ENCODE measurements around the gene TTC7B. TPM values are rescaled to one million over a fixed set of nuclear protein-coding genes. Genes with fewer than 3 reads are reported as not detected.

TTC7B gene
- total and polyA plus RNA-seq, 4 donors, result 23.1 to 85.0 (median 54.6) TPM

GRCh38 chr14:90571149-90571947 lies 244.9 kb downstream of the TTC7B start:
- peaks cover 43% of the 10 kb centered on the region for H3K36me3 ChIP-seq (ENCODE audit: control insufficient read depth, insufficient read depth, low read length)
- H3K9me3 ChIP-seq (ENCODE audit: control insufficient read depth, insufficient read depth, low read length), result no peaks in the 10 kb centered on the region
- no peak overlapping the region for H3K4me3 ChIP-seq (ENCODE audit: low read depth, low read length)
- H3K4me1 ChIP-seq (ENCODE audit: control insufficient read depth, insufficient read depth, low read length), result peaks cover 47% of the 10 kb centered on the region
- no peak overlapping the region for H3K27ac ChIP-seq (ENCODE audit: low read depth, low read length)
- DNase-seq (ENCODE audit: low read depth in 4 of 6, low spot score in 6 of 6), result no peak
- H3K27me3 ChIP-seq (ENCODE audit: control insufficient read depth, insufficient read depth, low read length), result no peaks in the 10 kb centered on the region
- 90% methylated on average over 10 of the region's 13 CpGs for WGBS (ENCODE audit: insufficient coverage)

GRCh38 chr14:90570461-90570860 lies 245.8 kb downstream of the TTC7B start:
- H3K4me1 ChIP-seq (ENCODE audit: control insufficient read depth, insufficient read depth, low read length), result peaks cover 46% of the 10 kb centered on the region
- 94% methylated on average over 17 of the region's 17 CpGs for WGBS (ENCODE audit: insufficient coverage)
- DNase-seq (ENCODE audit: low read depth in 4 of 6, low spot score in 6 of 6), result no peak
- H3K4me3 ChIP-seq (ENCODE audit: low read depth, low read length), result no peak overlapping the region
- H3K27ac ChIP-seq (ENCODE audit: low read depth, low read length), result no peak overlapping the region
- no peaks in the 10 kb centered on the region for H3K27me3 ChIP-seq (ENCODE audit: control insufficient read depth, insufficient read depth, low read length)
- peaks cover 42% of the 10 kb centered on the region for H3K36me3 ChIP-seq (ENCODE audit: control insufficient read depth, insufficient read depth, low read length)
- no peaks in the 10 kb centered on the region for H3K9me3 ChIP-seq (ENCODE audit: control insufficient read depth, insufficient read depth, low read length)

GRCh38 chr14:90569606-90570387 lies 246.4 kb downstream of the TTC7B start:
- Histone ChIP-seq H3K27ac (ENCODE audit: low read depth, low read length) (no peak overlapping the region), H3K4me3 (ENCODE audit: low read depth, low read length) (no peak overlapping the region), H3K9me3 (ENCODE audit: control insufficient read depth, insufficient read depth, low read length) (no peaks in the 10 kb centered on the region), H3K4me1 (ENCODE audit: control insufficient read depth, insufficient read depth, low read length) (peaks cover 40% of the 10 kb centered on the region), H3K36me3 (ENCODE audit: control insufficient read depth, insufficient read depth, low read length) (peaks cover 37% of the 10 kb centered on the region), H3K27me3 (ENCODE audit: control insufficient read depth, insufficient read depth, low read length) (no peaks in the 10 kb centered on the region)
- no peak for DNase-seq (ENCODE audit: low read depth in 4 of 6, low spot score in 6 of 6)
- 91% methylated on average over 9 of the region's 9 CpGs for WGBS (ENCODE audit: insufficient coverage)

DNA sequence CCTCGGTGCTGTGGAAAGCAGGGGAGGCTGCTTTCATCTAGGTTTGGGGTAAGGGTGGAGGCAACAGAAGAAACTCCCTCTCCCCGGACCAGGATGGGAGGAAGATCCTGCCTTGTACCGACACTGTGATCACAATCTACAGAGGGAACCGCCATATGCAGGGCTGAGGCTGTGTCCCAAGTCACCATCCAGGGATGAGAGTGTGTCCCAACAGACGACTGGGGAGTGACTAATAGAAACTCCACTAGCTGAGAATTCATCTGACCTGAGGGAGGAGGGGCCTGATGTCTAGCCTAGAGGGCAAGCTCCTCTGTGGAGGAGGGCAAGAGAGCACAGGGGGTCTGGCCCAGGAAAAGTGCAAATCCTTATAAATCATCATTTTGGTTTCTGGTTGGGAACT lies 247.0 kb downstream of the TTC7B start:
- peak overlapping the region; percentile 57 for H3K27ac ChIP-seq (ENCODE audit: low read depth, low read length)
- H3K27me3 ChIP-seq (ENCODE audit: control insufficient read depth, insufficient read depth, low read length), result no peaks in the 10 kb centered on the region
- DNase-seq (ENCODE audit: low read depth in 4 of 6, low spot score in 6 of 6), result no peak
- peaks cover 39% of the 10 kb centered on the region for H3K4me1 ChIP-seq (ENCODE audit: control insufficient read depth, insufficient read depth, low read length)
- H3K36me3 ChIP-seq (ENCODE audit: control insufficient read depth, insufficient read depth, low read length), result peaks cover 36% of the 10 kb centered on the region
- H3K4me3 ChIP-seq (ENCODE audit: low read depth, low read length), result no peak overlapping the region
- H3K9me3 ChIP-seq (ENCODE audit: control insufficient read depth, insufficient read depth, low read length), result no peaks in the 10 kb centered on the region
- WGBS (ENCODE audit: insufficient coverage), result 80% methylated on average over 3 of the region's 5 CpGs

DNA sequence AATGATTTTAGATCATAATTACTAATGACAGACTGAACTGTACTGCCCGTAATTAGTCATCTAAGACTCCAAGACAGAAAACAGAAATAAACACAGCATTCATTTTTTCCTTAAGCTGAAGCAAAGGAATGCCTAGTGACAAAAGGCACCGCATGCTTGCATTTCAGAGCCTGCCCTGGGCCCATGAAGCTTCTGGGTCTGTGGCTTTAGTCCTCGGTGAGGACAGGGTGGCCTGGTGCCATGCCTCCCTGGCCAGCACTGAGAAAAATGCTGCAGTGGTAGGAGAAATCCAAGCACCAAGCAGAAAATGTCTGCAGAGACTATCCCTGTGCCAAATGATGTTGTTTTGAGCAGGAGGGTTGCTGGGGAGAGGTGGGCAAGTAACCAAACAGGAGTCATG lies 247.8 kb downstream of the TTC7B start:
- DNase-seq (ENCODE audit: low read depth in 4 of 6, low spot score in 6 of 6), result peak in 4 of 6 donors; percentile 60 to 86 (median 75)
- H3K9me3 ChIP-seq (ENCODE audit: control insufficient read depth, insufficient read depth, low read length), result no peaks in the 10 kb centered on the region
- H3K4me1 ChIP-seq (ENCODE audit: control insufficient read depth, insufficient read depth, low read length), result peaks cover 39% of the 10 kb centered on the region
- no peak overlapping the region for H3K4me3 ChIP-seq (ENCODE audit: low read depth, low read length)
- 43% methylated on average over 2 of the region's 3 CpGs for WGBS (ENCODE audit: insufficient coverage)
- H3K27me3 ChIP-seq (ENCODE audit: control insufficient read depth, insufficient read depth, low read length), result no peaks in the 10 kb centered on the region
- peak overlapping the region; percentile 57 for H3K27ac ChIP-seq (ENCODE audit: low read depth, low read length)
- peaks cover 33% of the 10 kb centered on the region for H3K36me3 ChIP-seq (ENCODE audit: control insufficient read depth, insufficient read depth, low read length)

DNA sequence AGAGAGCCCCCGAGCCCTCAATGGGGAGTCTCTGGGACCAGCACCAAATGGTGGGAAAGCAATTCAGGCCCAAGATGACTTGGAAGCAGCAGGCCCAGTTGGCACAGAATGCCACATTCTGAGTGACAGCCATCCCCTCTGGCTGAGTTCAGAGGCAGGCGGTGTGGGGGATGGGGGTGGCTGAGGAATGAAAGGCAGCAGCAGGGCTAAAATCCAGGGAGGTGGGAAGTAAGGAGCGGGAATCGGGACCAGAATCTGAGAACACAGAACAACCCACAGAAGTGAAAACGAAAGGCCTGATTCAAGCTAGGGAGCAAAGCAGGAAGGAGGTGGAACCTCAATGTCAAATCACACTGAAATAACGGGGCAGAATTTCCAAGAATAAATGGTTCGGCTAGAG lies 248.2 kb downstream of the TTC7B start:
- no peak overlapping the region for H3K4me3 ChIP-seq (ENCODE audit: low read depth, low read length)
- 57% methylated on average over 5 of the region's 7 CpGs for WGBS (ENCODE audit: insufficient coverage)
- DNase-seq (ENCODE audit: low read depth in 4 of 6, low spot score in 6 of 6), result peak in 3 of 6 donors; percentile 43 to 93 (median 52)

DNA sequence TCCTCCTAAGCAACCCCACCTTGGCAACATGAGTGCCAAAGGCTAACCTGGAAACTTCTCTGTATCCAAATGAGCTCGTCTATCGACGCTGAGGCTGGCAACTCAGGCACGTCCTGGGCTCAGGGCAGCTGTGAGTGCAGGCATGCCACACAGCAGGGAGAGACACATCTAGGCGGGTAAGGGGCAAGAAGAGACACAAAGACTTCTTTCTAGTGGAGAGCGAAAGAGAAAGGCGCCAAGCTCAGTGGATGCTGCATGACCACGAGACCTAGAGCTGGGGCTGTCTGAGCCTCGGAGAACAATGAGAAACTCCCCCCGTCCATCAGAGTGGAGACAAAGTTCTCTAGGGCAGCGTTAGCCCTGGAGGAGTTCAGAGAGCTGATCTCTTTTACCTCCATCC lies 249.0 kb downstream of the TTC7B start:
- Histone ChIP-seq H3K4me1 (ENCODE audit: control insufficient read depth, insufficient read depth, low read length) (peaks cover 39% of the 10 kb centered on the region), H3K36me3 (ENCODE audit: control insufficient read depth, insufficient read depth, low read length) (peaks cover 25% of the 10 kb centered on the region), H3K9me3 (ENCODE audit: control insufficient read depth, insufficient read depth, low read length) (no peaks in the 10 kb centered on the region), H3K4me3 (ENCODE audit: low read depth, low read length) (no peak overlapping the region), H3K27ac (ENCODE audit: low read depth, low read length) (peak overlapping the region; percentile 57), H3K27me3 (ENCODE audit: control insufficient read depth, insufficient read depth, low read length) (no peaks in the 10 kb centered on the region)
- DNase-seq (ENCODE audit: low read depth in 4 of 6, low spot score in 6 of 6), result no peak
- WGBS (ENCODE audit: insufficient coverage), result 73% methylated on average over 10 of the region's 11 CpGs

More for the DNA sequence above, 248.2 kb downstream of the TTC7B start:
- peaks cover 29% of the 10 kb centered on the region for H3K36me3 ChIP-seq (ENCODE audit: control insufficient read depth, insufficient read depth, low read length)
- H3K27me3 ChIP-seq (ENCODE audit: control insufficient read depth, insufficient read depth, low read length), result no peaks in the 10 kb centered on the region
- H3K9me3 ChIP-seq (ENCODE audit: control insufficient read depth, insufficient read depth, low read length), result no peaks in the 10 kb centered on the region
- peak overlapping the region; percentile 57 for H3K27ac ChIP-seq (ENCODE audit: low read depth, low read length)
- H3K4me1 ChIP-seq (ENCODE audit: control insufficient read depth, insufficient read depth, low read length), result peaks cover 39% of the 10 kb centered on the region

DNA sequence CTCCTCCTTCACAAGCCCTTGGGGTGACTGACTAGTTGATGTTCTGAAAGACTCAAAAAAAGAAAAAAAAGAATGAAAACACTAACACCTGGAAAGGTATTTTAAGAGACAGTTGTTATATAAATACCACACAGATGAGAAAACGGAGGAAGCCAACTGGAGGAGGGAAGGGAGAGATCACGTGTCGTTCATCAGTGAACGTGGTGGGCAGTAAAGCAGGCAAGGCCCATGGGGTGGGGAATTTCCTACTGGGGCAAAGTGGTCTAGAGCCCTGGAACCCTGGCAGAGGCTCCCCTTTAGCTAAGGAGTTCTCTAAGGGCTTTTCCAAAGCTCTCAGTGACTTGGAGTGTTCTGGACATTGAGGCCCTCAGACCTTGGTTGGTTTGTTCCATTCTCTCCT lies 249.7 kb downstream of the TTC7B start:
- Histone ChIP-seq H3K4me1 (ENCODE audit: control insufficient read depth, insufficient read depth, low read length) (peaks cover 39% of the 10 kb centered on the region), H3K4me3 (ENCODE audit: low read depth, low read length) (no peak overlapping the region), H3K36me3 (ENCODE audit: control insufficient read depth, insufficient read depth, low read length) (peaks cover 28% of the 10 kb centered on the region), H3K9me3 (ENCODE audit: control insufficient read depth, insufficient read depth, low read length) (no peaks in the 10 kb centered on the region), H3K27me3 (ENCODE audit: control insufficient read depth, insufficient read depth, low read length) (no peaks in the 10 kb centered on the region), H3K27ac (ENCODE audit: low read depth, low read length) (no peak overlapping the region)
- WGBS (ENCODE audit: insufficient coverage), result 89% methylated on average over 4 of the region's 4 CpGs
- DNase-seq (ENCODE audit: low read depth in 4 of 6, low spot score in 6 of 6), result no peak

GRCh38 chr14:90564496-90564895 lies 251.7 kb downstream of the TTC7B start:
- Histone ChIP-seq H3K27ac (ENCODE audit: low read depth, low read length) (no peak overlapping the region), H3K36me3 (ENCODE audit: control insufficient read depth, insufficient read depth, low read length) (peaks cover 17% of the 10 kb centered on the region), H3K27me3 (ENCODE audit: control insufficient read depth, insufficient read depth, low read length) (no peaks in the 10 kb centered on the region), H3K4me3 (ENCODE audit: low read depth, low read length) (no peak overlapping the region), H3K9me3 (ENCODE audit: control insufficient read depth, insufficient read depth, low read length) (no peaks in the 10 kb centered on the region), H3K4me1 (ENCODE audit: control insufficient read depth, insufficient read depth, low read length) (peaks cover 39% of the 10 kb centered on the region)
- DNase-seq (ENCODE audit: low read depth in 4 of 6, low spot score in 6 of 6), result no peak
- WGBS (ENCODE audit: insufficient coverage), result 100% methylated on average over 1 of the region's 4 CpGs
